Activated T-cell treated with anti-CD3 and anti-CD28 coated beads, Interleukin-2, amount 50 U/mL, for 72 hours (primary cell): ENCODE data around the gene HSPB7. TPM values are rescaled to one million over a fixed set of nuclear protein-coding genes. Genes with fewer than 3 reads are reported as not detected.
A peak's percentile ranks its signal among the peaks of the same experiment; 100 is the strongest.

Experiments used
- ATAC-seq, 2 donors: fragments of 150-1000 bp; cut with Tn5 transposase; replicated peaks in 1 of 2; 2 replicates each; pipeline ENCODE4 v1.10.0; 2021; ENCODE audit warnings: moderate library complexity in 2 of 2, mild to moderate bottlenecking in 1 of 2
- DNase-seq, 2 donors: peaks; one replicate each; pipeline ENCODE4 v3.0.0; 2021 to 2022; ENCODE audit warnings: mixed read lengths in 1 of 2
- H3K27ac Mint-ChIP-seq: one replicate; pipeline ENCODE4 v1.8.0; 2022; ENCODE audit warnings: mild to moderate bottlenecking, moderate library complexity, mixed read lengths
- H3K27me3 Mint-ChIP-seq: one replicate; pipeline ENCODE4 v1.8.0; 2022; ENCODE audit warnings: low read depth, mixed read lengths
- H3K36me3 Mint-ChIP-seq, 2 donors: one replicate each; pipeline ENCODE4 v1.8.0; 2022; ENCODE audit warnings: mixed read lengths in 2 of 2, mild to moderate bottlenecking in 1 of 2; ENCODE audit not compliant: insufficient read depth in 2 of 2
- H3K4me1 Mint-ChIP-seq: one replicate; pipeline ENCODE4 v1.8.0; 2022; ENCODE audit warnings: low read depth, mixed read lengths
- H3K4me3 Mint-ChIP-seq, 2 donors: one replicate each; pipeline ENCODE4 v1.8.0; 2022; ENCODE audit warnings: mild to moderate bottlenecking in 2 of 2, mixed read lengths in 2 of 2, moderate library complexity in 2 of 2
- H3K9me3 Mint-ChIP-seq, 2 donors: one replicate each; pipeline ENCODE4 v1.8.0; 2022; ENCODE audit warnings: mixed read lengths in 2 of 2
- total RNA-seq, 2 donors: library from RNA; stranded (reverse); gene quantifications; one replicate each; pipeline ENCODE4 v1.2.3, GENCODE V29; 2022

HSPB7 gene
- total RNA-seq, 2 donors from 2014 or later, result not detected

DNA sequence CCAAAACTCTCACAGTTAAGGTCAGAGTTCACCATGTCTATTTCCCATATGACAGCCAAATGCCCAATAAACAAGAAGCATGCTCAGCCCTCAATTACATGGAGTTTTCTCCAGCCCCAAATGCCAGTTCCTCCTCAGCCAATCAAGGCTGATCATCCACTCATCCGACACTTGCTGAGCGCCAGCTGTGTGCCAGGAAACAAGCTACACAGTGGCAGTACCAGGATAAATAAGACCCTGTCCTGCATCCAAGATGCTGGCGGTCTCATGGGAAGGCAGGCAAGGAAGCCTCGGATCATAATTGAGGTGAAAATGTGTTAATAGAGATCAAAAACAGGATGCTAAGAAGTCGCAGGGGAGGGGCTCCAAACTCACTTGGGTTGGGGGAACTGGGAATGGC, 49.7 kb downstream of the HSPB7 start:
- H3K36me3 Mint-ChIP-seq, result peaks cover 20 to 31% of the 10 kb centered on the region in 2 donors
- H3K4me3 Mint-ChIP-seq, result peak overlapping the region in 1 of 2 donors; percentile 22
- peaks cover 64% of the 10 kb centered on the region for H3K4me1 Mint-ChIP-seq
- DNase-seq (no peak), ATAC-seq (no peak)
- H3K9me3 Mint-ChIP-seq, result no peaks in the 10 kb centered on the region
- peak overlapping the region; percentile 2 for H3K27ac Mint-ChIP-seq
- no peaks in the 10 kb centered on the region for H3K27me3 Mint-ChIP-seq

DNA sequence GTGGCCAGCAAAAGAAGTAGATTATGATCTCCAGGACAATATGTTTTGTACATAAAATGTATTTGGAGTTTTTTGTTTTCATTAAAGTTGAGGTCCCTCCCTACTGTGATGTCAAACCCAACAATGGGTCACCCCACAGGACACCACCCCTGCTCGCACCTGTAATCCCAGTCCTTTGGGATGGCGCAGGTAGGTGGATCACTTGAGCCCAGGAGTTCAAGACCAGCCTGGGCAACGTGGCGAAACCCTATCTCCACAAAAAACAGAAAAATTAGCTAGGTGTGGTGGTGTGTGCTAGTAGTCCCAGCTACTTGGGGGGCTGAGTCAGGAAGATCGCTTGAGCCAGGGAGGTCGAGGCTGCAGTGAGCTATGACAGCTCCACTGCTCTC, 50.9 kb downstream of the HSPB7 start:
- H3K4me3 Mint-ChIP-seq, result peak overlapping the region in 1 of 2 donors; percentile 61
- no peaks in the 10 kb centered on the region for H3K27me3 Mint-ChIP-seq
- DNase-seq (no peak), ATAC-seq (no peak)
- H3K36me3 Mint-ChIP-seq, result peaks cover 13 to 25% of the 10 kb centered on the region in 2 donors
- H3K4me1 Mint-ChIP-seq, result peaks cover 68% of the 10 kb centered on the region
- no peaks in the 10 kb centered on the region for H3K9me3 Mint-ChIP-seq
- peak overlapping the region; percentile 66 for H3K27ac Mint-ChIP-seq

DNA sequence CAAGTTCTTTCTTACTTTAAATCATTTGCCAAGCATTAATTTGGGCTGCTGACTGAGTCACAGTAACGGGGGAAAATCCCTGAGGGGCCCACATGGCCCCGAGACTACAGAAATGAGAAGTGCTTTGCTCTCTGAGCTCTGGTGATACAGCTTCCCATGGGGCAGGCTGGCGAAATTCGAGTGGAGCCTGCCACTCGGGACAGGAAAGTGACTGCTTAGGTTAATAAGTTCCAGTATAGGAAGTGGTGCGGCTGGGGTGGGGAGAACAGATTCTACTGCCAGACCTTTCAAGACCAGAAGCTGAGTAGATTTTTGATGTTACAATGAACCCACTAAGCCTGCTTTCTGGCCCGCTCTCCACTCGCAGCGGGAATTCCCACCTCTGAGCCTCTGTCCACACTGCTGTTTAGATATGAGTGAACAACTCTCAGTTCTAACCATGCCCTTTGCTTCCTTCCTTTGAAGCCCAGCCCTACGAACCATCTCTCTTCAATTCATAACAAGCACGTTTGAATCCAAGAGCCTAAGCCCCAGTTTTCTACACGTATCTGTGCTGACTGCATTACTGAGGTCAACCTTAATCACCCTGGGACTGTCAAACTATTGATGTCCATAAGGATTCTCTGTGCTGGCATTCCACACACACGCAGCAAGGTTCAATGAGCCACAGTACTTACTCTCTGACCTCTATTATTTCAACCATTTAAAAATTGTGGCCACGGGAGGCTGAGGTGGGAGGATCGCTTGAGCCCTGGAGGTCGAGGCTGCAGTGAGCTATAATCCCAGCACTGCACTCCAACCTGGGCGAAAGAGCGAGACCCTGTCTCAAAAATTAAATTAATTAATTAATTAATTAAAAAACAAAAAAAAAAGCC, 51.5 kb downstream of the HSPB7 start:
- Mint-ChIP-seq H3K27me3 (no peaks in the 10 kb centered on the region), H3K4me3 (peak overlapping the region; percentile 84 to 90), H3K9me3 (no peaks in the 10 kb centered on the region), H3K27ac (peak overlapping the region; percentile 99), H3K4me1 (peaks cover 72% of the 10 kb centered on the region), H3K36me3 (peaks cover 12 to 26% of the 10 kb centered on the region in 2 donors)
- peak; percentile 80 to 82 for ATAC-seq
- DNase-seq, result peak; percentile 87 to 92

DNA sequence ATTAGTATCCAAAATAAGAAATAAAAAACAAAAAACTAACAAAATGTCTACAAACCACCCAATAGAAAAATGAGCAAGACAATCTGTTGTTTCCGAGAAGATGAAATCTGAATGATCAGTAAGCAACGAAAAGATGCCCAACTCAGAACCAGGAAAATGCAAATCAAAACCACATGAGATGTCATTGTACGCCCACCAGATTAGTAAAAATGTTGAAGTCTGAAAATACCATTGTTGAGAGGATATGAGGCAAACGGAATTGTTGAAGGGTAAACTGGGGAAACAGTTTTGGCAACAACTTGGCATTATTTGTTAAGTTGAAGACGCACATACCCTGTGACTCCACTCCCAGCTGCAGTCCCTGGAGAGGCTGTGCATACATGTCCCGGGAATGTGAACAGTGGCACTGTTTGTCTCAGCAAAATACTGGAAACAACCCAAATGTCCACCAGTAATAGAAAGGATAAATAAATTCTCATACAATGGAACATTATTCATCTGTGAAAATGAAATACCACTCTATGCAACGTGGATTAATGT, 52.5 kb downstream of the HSPB7 start:
- Mint-ChIP-seq H3K4me1 (peaks cover 82% of the 10 kb centered on the region), H3K27ac (peak overlapping the region; percentile 99), H3K36me3 (peaks cover 12 to 27% of the 10 kb centered on the region in 2 donors), H3K9me3 (no peaks in the 10 kb centered on the region), H3K27me3 (no peaks in the 10 kb centered on the region), H3K4me3 (peak overlapping the region; percentile 84 to 90)
- ATAC-seq, result peak; percentile 35 to 36
- peak; percentile 43 to 56 for DNase-seq

Other genes with a start within 250 kb of the HSPB7 start
- 1 to 10 TPM; 2.2 to 2.9 TPM for gene UQCRHL, start 210.4 kb downstream of the HSPB7 start, total RNA-seq
- 10 to 100 TPM; 53.5 to 56.9 TPM for gene SPEN, start 170.3 kb downstream of the HSPB7 start, total RNA-seq
- 10 to 100 TPM; 76.0 to 84.1 TPM for gene ZBTB17, start 41.9 kb downstream of the HSPB7 start, total RNA-seq
- not detected for gene SRARP, start 13.8 kb downstream of the HSPB7 start, total RNA-seq
- not detected for gene CLCNKA, start 4.0 kb upstream of the HSPB7 start, total RNA-seq
- not detected for gene CLCNKB, start 25.7 kb upstream of the HSPB7 start, total RNA-seq
- gene FAM131C, start 55.6 kb upstream of the HSPB7 start, total RNA-seq, result under 1 TPM; 0.32 to 0.86 TPM
- under 1 TPM in 1 of 2 donors, not detected in 1; 0.43 TPM for gene EPHA2, start 138.0 kb upstream of the HSPB7 start, total RNA-seq
- gene ARHGEF19, start 194.6 kb upstream of the HSPB7 start, total RNA-seq, result 1 to 10 TPM; 7.0 to 9.9 TPM
- gene CPLANE2, start 219.1 kb upstream of the HSPB7 start, total RNA-seq, result 1 to 10 TPM; 3.0 to 7.8 TPM